Effector CD4-positive, alpha-beta T cell (primary cell): ENCODE measurements around the gene TCF20.

Source experiments
- DNase-seq: peaks from one replicate; pipeline ENCODE4 v3.0.0-alpha.2; 2020
- total RNA-seq: gene quantifications from one replicate; lab custom pipeline; 2026; lab: John Stamatoyannopoulos, UW

Gene TCF20
- total RNA-seq, result 195 reads per million, percentile 92 among the genes with 10 or more reads in this experiment

DNA sequence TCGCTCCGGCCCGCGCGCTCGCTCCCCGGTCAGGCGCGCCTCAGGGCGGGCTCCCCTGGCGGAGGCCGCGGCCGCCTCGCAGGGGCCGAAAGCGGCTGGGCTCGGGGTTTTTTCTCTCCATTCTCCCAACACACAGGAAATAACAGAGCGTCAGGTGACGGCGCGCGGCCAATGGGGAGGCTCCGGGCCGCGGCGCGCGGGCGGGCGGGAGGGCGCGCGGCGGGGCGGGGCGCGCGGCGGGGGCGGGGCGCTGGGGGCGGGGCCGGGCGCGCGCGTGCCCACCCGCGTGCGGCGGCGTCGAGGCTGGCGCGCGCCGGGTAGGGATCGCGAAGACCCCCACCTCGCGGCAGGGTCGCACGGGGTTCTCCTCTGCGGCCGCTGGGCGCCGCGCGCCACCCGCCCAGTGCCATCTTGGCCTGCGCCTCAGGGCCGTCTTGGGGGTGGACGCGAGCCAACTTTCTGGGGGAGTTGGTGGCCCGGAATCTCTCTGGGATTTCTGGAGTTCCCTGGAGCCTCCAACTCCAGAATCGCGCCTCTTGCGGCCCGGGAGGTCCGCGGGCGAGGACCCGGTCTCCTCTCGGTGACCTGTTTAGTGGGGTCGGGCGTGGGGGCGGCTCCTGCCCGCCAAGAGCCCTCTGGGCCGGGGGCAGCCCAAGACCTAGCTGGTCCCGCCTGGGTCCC lies at the start of gene TCF20:
TSS of gene TCF20 (minus strand) at position 144 of the 681 bp plus-strand sequence. CDS start 55,348 bp downstream, outside the sequence.
- peak; percentile 73 for DNase-seq

DNA sequence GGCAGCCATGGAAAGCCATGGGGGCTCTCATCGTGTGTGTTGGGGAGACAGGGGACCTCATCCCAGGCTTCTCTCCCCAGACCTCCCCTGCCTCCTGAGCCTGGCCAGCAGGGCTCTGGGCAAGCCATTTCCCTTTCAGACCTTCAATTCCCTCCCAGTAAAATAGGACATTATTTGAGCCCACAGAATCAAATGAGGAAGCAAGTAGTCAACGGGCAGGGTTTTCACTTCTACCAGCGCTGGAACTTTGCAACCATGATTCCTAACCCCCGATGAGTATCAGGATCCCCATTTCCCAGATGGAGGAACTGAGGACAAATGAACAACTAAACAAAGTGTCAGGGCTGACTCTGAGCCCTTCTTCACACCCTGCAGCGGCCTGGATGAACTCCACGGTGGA lies 48.9 kb upstream of the TCF20 start:
- DNase-seq, result no peak

DNA sequence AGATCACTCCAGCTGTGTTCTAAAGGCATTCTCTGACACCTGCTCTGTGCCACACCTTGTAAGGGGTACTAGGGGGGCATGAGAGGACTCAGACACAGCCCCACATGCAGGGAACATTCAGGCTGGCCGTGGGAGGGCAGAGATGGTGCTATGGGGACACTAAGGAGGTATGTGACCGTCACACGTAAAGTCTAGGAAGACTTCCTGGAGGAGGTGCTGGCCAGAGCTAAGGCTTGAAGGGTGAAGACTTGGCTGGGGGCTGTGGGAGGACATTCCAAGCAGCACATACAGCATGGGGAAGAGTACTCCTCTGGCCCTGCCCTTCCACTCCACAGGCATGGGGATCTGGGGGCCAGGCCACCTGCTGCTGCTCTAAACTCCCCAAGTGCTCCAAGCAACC lies 48.5 kb upstream of the TCF20 start:
- no peak for DNase-seq

DNA sequence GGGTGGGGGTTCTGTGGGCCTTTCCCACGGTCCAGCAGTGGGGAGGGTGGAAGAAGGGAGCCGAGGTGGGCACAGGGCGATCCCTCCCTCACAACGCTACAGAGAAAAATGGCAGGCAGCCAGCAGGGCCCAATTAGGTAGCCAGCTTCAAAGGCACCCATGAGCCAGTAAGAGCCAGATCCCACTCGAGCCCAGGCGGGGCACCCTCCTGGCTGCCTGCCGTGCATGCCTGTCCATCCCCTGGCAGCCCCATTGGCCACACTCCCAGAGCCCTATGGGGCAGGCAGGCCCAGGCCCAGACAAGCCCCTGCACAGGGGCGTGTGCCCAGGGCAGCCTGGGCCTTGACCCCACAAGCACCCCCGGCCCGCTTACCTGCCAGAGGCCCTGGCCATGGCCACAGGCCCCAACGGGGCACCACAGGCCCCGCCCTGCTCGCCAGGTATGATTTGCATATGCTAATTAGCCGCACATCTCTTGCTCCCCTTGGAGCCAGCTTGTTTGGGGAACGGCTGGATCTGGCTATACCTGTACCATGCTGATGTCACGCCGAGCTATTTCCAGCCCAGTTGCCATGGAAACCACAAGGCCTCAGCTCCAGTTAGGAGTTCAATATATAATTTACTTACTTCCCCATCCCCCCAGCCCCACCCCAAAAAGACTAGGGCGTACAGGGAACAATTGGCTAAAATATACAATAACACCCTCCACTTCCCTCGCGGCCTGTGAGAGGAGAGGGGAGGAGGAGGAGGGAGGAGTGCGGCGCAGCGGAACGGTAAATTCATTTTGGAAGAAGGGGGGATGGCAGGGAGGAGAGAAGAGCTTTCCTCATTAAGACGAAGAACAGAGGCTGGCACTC lies 47.5 kb upstream of the TCF20 start:
- no peak for DNase-seq

DNA sequence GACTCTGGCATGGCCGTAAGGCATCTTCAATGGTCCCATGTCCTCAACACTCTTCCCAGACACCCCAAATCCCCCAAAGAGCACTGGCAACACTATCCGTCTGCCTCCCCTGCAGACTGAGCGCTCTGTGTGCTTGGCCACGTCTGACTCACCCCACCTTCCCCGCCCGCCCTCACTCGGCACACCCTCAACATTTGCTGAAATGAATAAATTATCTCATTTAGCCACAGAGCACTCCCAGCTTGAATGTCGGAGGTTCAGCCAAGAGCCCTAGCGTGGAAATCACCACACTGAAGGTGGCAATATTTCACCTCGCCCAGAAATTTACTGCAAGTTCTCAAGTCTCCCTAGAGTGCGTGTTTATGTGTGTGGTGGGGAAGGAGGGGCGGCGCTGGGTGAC lies 46.6 kb upstream of the TCF20 start:
- DNase-seq, result peak; percentile 30

DNA sequence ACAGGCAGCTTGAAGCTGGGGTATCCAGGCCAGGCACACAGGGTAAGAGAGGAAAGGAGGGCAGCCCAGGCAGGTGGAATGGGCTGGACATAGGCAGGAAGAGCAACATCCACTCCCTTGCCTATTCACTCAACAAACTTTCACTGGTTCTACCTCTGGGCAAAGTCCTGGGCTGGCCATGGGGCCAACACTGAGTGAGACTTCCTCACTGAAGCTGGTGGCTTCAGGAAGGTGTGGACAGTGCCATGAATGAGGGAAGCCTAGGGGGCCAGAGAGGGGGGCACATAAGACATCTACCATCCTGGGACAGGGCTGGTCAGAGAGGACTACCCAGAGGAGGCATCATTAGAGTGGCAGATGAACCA lies 44.9 kb upstream of the TCF20 start:
- DNase-seq, result no peak

DNA sequence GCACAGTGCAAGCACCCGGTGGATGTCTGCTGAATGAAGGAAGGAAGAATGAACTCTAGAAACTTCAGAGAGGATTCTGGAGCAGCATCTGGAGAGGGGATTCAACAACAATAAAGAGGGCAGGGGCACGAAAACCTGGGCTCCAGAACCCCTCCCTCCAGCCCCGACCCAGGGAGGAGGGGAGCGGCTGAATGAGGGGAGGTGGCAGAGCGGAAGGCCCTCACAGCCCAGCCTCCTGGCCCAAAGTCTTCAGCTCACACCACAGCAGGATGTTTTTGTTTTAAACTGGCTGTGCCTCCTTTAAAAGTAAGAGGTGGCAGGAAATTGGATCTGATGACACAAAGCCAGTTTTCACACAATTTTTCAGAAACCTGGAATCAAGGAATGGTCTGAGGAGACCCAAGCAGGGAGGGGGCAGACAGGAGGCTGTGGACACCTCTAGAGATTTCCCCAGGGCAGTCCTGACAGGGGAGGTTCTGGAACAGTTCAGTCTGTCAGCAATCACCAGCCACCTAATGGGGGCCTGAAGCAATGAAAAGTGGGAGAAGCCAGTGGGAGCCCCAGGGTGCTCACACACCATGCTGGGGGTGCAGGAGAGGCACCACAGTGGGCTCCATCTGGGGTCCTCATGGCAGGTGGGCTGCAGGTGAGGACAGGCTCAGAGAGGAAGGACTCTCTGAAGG lies 44.4 kb upstream of the TCF20 start:
- no peak for DNase-seq

DNA sequence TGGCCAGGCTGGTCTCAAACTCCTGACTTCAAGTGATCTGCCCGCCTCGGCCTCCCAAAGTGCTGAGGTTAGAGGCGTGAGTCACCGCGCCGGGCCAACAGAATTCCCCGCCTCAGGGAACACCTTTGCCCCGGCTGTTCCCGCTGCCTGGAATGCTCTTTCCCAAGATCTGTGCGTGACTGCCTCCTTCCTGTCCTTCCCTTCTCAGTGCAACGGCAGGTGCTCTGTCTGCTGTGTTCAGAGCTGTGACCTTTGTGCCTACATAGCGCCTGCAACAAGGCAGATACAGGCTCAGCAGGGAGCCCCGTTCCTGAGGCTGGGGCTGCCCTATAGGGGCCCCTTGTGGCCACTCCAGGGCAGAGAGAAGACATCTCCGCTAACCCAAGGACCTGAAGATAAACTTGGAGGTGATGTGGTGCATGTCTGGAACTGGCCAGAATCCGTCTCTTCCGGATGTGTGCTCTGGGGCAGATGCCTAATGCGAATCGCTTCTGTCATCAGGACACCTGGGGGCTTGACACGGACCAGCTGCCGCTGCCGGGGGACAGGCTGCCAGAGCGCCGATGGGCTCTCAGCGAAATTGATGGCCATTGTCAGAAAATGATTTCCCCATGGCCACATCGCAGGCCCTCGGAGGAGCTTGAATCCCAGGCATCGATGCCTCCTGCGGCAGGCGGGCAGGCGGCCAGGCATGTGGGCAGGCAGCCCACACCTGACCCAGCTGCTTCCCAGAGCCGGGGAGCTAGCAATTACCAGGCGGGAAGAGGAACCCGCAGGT lies 43.5 kb upstream of the TCF20 start:
- peak; percentile 25 for DNase-seq

DNA sequence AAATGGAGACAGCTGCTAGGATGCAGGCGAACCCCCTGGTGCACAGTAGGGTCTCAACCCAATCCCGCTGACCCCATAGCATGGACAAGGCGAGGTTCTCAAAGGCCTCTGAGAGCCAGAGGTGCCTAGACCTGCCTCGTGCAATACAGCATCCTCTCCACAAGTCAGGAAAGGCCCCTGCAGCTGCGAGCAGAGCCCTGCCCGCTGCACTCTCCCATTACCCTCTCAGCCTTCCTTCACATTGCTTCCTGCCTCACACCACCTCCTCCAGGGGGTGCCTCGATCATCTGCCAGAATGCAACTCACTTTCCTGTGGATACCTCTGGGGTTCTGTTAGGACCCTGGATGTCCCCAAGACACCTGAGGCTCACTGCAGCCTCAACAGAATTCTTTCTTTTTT lies 42.8 kb upstream of the TCF20 start:
- DNase-seq, result no peak

DNA sequence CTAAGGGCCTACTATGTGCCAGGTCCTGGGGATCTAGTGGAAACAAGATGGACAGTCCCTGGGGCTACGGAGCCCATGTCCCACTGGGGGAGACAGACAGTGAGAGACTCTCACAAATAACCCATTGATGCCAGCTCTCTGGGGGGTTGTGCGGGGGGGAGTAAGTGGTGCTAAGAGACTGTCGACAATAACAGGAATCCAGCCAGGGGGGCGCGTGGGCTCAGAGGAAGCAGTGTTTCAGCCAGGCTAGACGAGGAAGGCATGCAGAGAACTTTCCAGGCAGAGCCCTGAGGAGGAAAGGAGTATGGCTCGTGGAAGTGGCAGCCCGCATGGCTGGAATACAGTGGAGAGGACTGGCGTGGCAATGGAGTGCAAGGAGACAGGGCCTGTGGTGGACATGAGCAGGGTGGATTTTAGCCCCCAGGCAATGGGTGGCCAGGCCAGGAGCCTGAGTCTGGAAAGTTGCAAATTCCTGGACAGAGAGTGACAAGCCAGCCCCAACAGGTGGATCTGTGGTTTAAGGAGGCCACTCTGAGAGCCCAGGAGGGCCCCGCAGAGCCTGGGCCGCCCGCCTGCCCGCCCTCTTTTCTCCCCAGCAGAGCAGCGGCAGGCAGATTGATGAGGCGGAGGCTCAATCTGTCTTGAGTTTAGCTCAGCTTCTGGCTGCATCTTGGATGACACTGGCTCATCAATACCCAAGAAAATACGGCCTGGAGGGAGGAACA lies 40.0 kb upstream of the TCF20 start:
- DNase-seq, result no peak

DNA sequence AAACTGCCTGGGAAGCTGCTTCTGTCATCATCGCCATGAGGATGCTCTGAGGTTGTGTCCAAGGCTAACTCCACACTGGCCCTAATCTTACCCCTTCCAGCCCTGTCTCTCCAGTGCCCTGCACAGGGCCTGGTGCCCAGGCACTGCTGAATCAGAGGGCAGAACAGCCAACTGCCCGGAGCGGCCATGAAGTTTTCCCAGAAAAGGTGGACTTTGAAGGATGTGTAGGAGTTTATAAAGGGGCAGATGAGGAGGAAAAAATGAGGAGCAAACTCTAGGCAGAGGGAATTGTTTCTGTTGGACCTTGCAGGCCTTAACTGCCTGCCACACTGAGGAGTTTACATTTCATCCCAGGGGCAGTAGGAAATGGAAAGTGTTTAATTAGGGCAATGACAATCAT lies 39.4 kb upstream of the TCF20 start:
- DNase-seq, result no peak

DNA sequence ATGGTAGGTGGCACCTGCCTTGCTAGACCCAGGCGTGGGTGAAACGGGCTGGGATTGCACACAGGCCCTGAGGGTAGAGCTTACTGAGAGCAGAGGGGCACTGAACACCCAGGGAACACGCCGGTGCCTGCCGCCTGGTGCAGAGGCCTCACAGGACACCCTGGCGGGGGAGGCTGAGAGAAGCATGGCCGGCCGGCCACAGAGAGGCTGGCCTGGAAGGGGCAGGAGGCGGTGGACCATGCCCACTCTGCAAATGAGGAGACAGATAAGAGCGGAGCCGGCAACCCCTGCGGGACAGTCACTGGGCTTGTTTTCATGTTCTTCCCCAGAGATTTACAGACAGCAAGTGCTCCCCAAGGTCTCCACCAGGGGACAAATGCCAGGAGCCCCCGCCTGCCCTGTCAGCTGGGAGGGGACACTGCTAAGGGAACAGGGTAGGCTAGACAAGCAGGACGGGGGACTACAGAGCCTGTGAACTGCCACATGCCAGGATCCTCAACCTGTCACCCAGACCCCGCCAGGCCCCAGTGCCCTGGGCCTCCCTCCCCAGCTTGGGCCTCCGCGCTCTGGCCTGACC lies 38.5 kb upstream of the TCF20 start:
- DNase-seq, result no peak

DNA sequence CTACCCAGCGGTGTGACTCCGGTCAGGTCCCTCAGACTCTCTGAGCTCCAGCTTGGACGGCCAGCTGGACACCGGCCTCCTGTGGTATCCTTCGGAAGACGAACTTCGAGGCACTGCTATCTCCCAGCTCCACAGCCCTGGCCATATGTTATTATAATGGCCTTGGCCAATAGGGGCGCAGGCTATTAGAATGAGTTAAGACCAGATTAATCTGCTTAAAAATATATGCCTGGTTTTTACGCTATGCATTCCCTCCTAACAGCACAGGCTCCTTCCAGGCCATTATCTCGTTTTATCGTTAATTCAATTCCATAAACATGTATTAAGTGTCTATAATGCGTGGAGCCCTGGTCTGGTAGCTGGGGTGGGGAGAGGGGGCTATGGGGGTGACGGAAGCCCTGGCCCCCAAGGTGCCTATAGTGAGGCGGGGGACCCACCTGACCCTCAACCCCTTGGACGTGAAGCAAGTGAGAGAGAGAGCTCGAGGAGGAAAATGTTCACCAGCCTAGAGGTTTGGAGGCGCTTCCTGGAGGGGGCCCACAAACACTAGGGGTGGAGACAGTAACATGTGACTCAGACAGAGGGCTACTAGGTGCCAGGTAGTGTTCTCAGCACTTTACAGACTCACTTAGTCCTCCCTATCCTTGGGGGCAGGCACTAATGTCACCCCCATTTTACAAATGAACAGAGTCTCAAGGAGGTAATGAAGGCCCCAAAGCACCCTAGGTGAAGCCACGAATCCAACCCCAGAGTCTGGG lies 37.5 kb upstream of the TCF20 start:
- no peak for DNase-seq

DNA sequence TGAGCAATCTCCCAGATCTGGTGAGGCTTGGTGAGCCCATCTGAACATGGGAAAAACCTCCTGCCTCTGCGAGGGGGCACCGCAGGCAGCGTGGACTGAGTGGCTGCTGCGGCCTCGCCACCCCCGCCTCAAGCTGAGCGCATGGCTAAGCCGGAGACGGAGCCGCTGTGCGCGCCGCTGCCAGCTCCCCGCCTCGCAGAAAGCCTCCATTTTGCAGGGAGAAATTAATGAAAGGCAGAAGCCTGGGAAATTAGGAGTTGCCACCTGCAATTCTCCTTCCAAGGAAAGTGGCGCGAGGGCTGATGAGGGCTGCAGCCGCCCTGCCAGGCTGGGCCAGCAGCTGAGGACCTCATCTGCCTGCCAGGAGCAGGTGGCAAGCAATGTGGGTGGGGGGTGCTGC lies 35.6 kb upstream of the TCF20 start:
- no peak for DNase-seq

DNA sequence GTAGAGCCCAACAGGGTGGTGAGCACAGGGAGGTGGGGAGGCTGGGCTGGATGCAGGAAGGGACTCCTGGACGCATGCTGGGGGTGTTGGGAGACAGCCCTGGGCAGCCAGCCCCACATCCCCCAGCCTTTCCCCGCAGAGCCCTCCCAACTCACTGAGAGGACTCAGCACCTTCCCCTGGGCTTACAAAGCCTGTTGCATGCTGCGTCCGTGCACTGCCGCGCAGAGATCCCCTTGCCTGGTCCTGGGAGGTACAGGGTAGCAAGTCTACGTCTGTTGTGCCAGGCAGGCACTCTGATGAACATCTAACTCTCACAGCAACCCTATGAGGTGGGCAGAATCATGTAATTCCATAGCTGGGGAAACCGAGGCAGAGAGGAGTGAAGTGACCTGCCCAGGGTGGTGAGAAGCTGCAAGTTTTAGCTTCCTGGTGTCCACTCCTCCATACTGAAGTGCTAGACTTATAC lies 33.9 kb upstream of the TCF20 start:
- no peak for DNase-seq

DNA sequence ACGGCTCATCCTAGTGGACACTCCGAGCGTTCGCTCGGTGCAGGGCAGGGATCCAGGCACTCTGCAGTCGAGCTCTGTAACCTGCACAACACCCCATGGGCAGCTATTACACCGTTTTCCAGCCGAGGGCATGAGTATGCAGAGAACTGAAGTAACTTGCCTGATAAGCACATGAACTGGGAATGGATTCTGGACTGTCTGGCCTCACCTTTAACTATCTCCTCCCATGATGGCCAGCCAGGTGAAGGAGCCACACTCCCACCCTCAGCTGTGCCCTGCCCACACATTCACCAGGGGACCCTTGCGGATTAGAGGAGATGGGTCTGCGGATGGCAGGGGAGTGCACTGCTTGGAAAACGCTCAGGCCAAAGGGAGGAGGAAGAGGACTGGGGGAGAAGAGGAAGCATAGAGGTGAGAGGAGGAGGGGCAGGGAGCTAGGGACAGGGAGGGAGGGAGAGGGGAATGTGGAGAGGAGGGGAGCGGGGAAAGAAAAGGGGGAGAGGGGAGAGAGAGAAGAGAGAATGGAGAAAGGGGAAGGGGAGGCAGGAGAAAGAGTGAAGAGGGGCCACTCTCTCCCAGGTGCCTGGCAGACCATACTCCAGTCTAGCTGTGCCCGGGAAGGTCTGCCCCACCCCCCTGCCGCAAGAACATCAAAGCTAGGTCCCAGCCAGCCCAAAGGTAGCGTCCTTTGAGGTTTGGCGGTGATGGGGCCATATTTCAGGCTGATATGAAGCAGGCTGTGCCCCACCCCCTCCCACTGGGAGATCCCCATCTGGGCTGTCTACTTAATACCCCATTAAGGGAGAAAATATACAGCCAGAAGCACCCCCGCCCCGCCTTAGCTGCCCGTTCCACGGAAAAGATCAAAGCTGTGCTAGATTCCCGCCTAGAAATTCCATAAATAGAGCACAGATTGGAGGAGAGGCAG lies 33.2 kb upstream of the TCF20 start:
- DNase-seq, result no peak

DNA sequence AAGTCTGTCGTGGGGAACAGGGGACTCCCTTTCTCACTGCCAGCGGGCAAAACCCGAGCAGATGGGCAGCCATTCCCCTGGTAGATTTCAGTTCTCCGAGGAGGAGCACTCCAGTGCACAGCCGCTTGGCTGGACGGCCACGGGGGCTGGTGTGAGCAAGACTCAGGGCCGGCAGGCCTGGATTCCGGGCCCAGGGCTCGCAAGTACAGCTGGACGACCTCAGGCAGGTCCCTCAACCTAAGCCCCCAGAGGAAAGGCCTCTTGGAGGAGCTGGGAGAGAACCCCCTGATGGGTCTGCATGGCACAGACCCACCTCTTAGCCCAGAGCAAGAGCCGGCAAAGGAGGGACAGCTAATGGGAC lies 31.3 kb upstream of the TCF20 start:
- no peak for DNase-seq

DNA sequence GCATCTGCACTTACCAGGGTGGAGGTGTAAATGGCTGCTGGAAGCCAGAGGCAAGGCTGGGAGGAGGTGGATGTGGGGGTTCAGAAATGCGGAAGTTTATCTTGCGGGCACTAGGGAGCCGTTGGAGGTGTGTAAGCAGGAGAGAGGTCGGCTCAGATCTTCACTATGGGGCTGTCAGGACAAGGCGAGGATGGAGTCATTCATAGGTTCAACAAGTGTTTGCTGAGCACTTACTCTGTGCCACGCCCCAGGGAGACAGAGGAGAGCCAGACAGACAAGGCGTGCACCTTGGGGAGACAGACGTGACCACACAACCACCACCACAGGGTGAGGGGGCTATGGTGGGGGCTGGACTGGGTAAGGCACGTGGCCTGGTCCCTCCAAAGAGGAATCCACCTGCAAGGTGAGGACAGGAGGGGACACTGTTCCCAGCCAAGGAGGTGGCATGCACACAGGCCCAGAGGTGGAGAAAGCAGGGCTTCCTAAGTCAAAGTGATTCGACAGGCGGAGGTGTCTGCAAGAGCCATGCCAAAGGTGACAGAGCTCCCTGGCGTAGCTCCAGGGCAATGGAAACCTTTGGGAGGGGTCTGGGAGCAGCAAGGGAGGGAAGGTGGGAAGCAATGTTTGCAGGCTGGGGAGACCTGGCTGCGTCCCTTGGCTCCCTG lies 30.8 kb upstream of the TCF20 start:
- DNase-seq, result no peak
